PC-9 (cell line): Measurements from ENCODE around the gene SERPINE2.

ENCODE experiments used
- CTCF ChIP-seq: fragments of 200-600 bp; sonication (generic); conservative IDR thresholded peaks from 2 replicates; pipeline ENCODE4 v1.6.1; 2017; ENCODE audit warnings: mixed run types, antibody characterized with exemption, mild to moderate bottlenecking, moderate library complexity
- EZH2 ChIP-seq: fragments of 200-600 bp; sonication (generic); IDR thresholded peaks from 2 replicates; pipeline ENCODE4 v1.8.0; 2017; ENCODE audit warnings: antibody characterized with exemption, low read depth

- TF ChIP-seq CTCF (no peak), EZH2 (no peak)
Observed at GRCh38 chr2:223995569-223995968, 43.5 kb downstream of the SERPINE2 start.
